Ovary (tissue), 3 donors: ENCODE measurements around the gene TAS2R41.

Experiments
- EP300 ChIP-seq: sonication (generic); formaldehyde crosslinking; IDR thresholded peaks from one replicate; pipeline ENCODE4 v1.6.1; 2017; ENCODE audit warnings: antibody characterized with exemption
- POLR2A ChIP-seq: fragments of 450-650 bp; IDR thresholded peaks from one replicate; pipeline ENCODE4 v1.6.1; 2017; ENCODE audit warnings: antibody characterized with exemption, mild to moderate bottlenecking, moderate library complexity
- TF ChIP-seq, protein P1 (sequence below), 3 donors: fragments of 450-650 bp in 2 of 3; fragments of 200-600 bp in 1 of 3; IDR thresholded peaks; one replicate each; pipeline versions ENCODE4 v1.5.1 to v1.8.0; 2016 to 2022; ENCODE audit warnings: antibody characterized with exemption in 3 of 3, mild to moderate bottlenecking in 1 of 3
- donor health status: DM: no; HTN: no; CAD: no.

DNA sequence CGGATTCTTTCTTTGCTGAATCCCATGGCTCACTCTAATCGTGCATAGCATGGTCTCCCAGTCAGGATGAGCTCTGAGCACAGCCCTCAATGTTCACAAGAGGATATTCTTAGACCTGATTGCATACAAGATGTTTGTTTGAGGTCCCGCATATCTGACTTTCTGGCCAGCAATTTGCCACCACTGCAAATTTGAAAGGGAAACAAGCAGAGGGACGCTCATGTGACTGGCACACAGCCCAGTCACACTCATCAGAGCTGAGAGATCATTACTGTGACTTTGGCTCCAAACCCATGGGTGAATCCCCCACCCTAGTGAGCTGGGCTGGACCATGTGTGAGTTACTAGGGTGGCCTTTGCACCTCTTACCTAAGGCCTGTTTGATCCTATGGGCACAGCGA is 9.9 kb downstream of the TAS2R41 start:
- TF ChIP-seq, protein P1, sequence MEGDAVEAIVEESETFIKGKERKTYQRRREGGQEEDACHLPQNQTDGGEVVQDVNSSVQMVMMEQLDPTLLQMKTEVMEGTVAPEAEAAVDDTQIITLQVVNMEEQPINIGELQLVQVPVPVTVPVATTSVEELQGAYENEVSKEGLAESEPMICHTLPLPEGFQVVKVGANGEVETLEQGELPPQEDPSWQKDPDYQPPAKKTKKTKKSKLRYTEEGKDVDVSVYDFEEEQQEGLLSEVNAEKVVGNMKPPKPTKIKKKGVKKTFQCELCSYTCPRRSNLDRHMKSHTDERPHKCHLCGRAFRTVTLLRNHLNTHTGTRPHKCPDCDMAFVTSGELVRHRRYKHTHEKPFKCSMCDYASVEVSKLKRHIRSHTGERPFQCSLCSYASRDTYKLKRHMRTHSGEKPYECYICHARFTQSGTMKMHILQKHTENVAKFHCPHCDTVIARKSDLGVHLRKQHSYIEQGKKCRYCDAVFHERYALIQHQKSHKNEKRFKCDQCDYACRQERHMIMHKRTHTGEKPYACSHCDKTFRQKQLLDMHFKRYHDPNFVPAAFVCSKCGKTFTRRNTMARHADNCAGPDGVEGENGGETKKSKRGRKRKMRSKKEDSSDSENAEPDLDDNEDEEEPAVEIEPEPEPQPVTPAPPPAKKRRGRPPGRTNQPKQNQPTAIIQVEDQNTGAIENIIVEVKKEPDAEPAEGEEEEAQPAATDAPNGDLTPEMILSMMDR (IDR thresholded peaks at IDR 0.05): no peak
- TF ChIP-seq POLR2A (no peak), EP300 (no peak)
